IPS-20b (cell line): ENCODE results near the gene DDX27.
"Not testable (repeated sequence)": the region's sequence is repeated elsewhere in the genome, so short reads cannot be mapped to it uniquely, and the experiment has no call there.

ENCODE experiments used
- H3K27ac ChIP-seq: one replicate; pipeline ENCODE4 v1.5.1; 2013; ENCODE audit warnings: low read length
- H3K27me3 ChIP-seq: 2 replicates; pipeline ENCODE4 v1.6.1; 2013; ENCODE audit warnings: mild to moderate bottlenecking, low read length, inconsistent platforms; ENCODE audit not compliant: insufficient read depth
- H3K36me3 ChIP-seq: 2 replicates; pipeline ENCODE4 v1.6.1; 2013; ENCODE audit warnings: low read depth, mild to moderate bottlenecking, inconsistent platforms, low read length, moderate library complexity; ENCODE audit not compliant: insufficient read depth
- H3K4me1 ChIP-seq: 2 replicates; pipeline ENCODE4 v1.6.1; 2013; ENCODE audit warnings: mild to moderate bottlenecking, control low read depth, inconsistent platforms, low read length, moderate library complexity; ENCODE audit not compliant: insufficient read depth
- H3K4me3 ChIP-seq: 2 replicates; pipeline ENCODE4 v1.5.1; 2013; ENCODE audit warnings: mild to moderate bottlenecking, low read length, inconsistent platforms
- H3K9ac ChIP-seq: 2 replicates; pipeline ENCODE4 v1.6.1; 2013; ENCODE audit warnings: low read depth, mild to moderate bottlenecking, inconsistent platforms, low read length, moderate library complexity
- H3K9me3 ChIP-seq: 2 replicates; pipeline ENCODE4 v1.6.1; 2013; ENCODE audit warnings: mild to moderate bottlenecking, low read depth, low read length, inconsistent platforms; ENCODE audit not compliant: insufficient read depth

The DDX27 gene

GRCh38 chr20:49185071-49185761 is 34.0 kb upstream of the DDX27 start:
- Histone ChIP-seq H3K9me3 (no peaks in the 10 kb centered on the region), H3K27me3 (no peaks in the 10 kb centered on the region), H3K9ac (no peak overlapping the region), H3K36me3 (no peaks in the 10 kb centered on the region), H3K4me1 (peaks cover 7% of the 10 kb centered on the region; the same call in 1 of the 2 replicates), H3K27ac (no peak overlapping the region), H3K4me3 (no peak overlapping the region)

GRCh38 chr20:49186535-49187329 is 32.5 kb upstream of the DDX27 start:
- no peaks in the 10 kb centered on the region for H3K36me3 ChIP-seq
- no peak overlapping the region for H3K27ac ChIP-seq
- peak overlapping the region; percentile 81 for H3K4me3 ChIP-seq
- no peaks in the 10 kb centered on the region for H3K27me3 ChIP-seq
- no peaks in the 10 kb centered on the region for H3K9me3 ChIP-seq
- H3K4me1 ChIP-seq, result peaks cover 7% of the 10 kb centered on the region; the same call in 1 of the 2 replicates
- H3K9ac ChIP-seq, result peak overlapping the region; percentile 73

- no peak overlapping the region for H3K27ac ChIP-seq
- peaks cover 7% of the 10 kb centered on the region; the same call in 1 of the 2 replicates for H3K4me1 ChIP-seq
- no peaks in the 10 kb centered on the region for H3K9me3 ChIP-seq
- peak overlapping the region; percentile 81 for H3K4me3 ChIP-seq
- peak overlapping the region; percentile 73 for H3K9ac ChIP-seq
- H3K27me3 ChIP-seq, result no peaks in the 10 kb centered on the region
- H3K36me3 ChIP-seq, result no peaks in the 10 kb centered on the region
Observed at GRCh38 chr20:49187330-49187850, 31.8 kb upstream of the DDX27 start.

- Histone ChIP-seq H3K27ac (no peak within 1 kb of the TSS), H3K4me3 (peak within 1 kb of the TSS; percentile 81), H3K9me3 (no peaks in the 10 kb centered on the region), H3K9ac (peak within 1 kb of the TSS; percentile 73), H3K36me3 (no peaks in the 10 kb centered on the region), H3K27me3 (no peaks in the 10 kb centered on the region), H3K4me1 (peaks cover 7% of the 10 kb centered on the region; the same call in 1 of the 2 replicates)
Observed at GRCh38 chr20:49187851-49188641, 31.2 kb upstream of the DDX27 start, which contains the start of gene STAU1. STAU1 (minus strand) TSS chr20:49188334; CDS start chr20:49166201, 22,133 bp downstream.

GRCh38 chr20:49192944-49193518 is 26.2 kb upstream of the DDX27 start:
- not testable (repeated sequence) for H3K4me3 ChIP-seq, H3K36me3 ChIP-seq, H3K27ac ChIP-seq, H3K9me3 ChIP-seq, H3K4me1 ChIP-seq, H3K9ac ChIP-seq, H3K27me3 ChIP-seq

GRCh38 chr20:49199729-49200293 is 19.4 kb upstream of the DDX27 start:
- no peaks in the 10 kb centered on the region for H3K4me1 ChIP-seq
- H3K4me3 ChIP-seq, result no peak overlapping the region
- H3K27ac ChIP-seq, result no peak overlapping the region
- no peak overlapping the region for H3K9ac ChIP-seq
- no peaks in the 10 kb centered on the region for H3K27me3 ChIP-seq
- H3K36me3 ChIP-seq, result no peaks in the 10 kb centered on the region
- H3K9me3 ChIP-seq, result no peaks in the 10 kb centered on the region

GRCh38 chr20:49203011-49203410 is 16.2 kb upstream of the DDX27 start:
- Histone ChIP-seq H3K9ac (no peak overlapping the region), H3K27me3 (no peaks in the 10 kb centered on the region), H3K4me3 (no peak overlapping the region), H3K27ac (no peak overlapping the region), H3K36me3 (no peaks in the 10 kb centered on the region), H3K9me3 (no peaks in the 10 kb centered on the region), H3K4me1 (no peaks in the 10 kb centered on the region)

- no peak overlapping the region for H3K27ac ChIP-seq
- no peak overlapping the region for H3K9ac ChIP-seq
Observed at GRCh38 chr20:49203746-49204145, 15.5 kb upstream of the DDX27 start.

GRCh38 chr20:49207076-49207475 is 12.1 kb upstream of the DDX27 start:
- H3K36me3 ChIP-seq, result no peaks in the 10 kb centered on the region
- H3K27me3 ChIP-seq, result no peaks in the 10 kb centered on the region
- H3K4me3 ChIP-seq, result no peak overlapping the region
- H3K9ac ChIP-seq, result no peak overlapping the region
- peaks cover 6% of the 10 kb centered on the region for H3K9me3 ChIP-seq
- no peak overlapping the region for H3K27ac ChIP-seq
- H3K4me1 ChIP-seq, result no peaks in the 10 kb centered on the region

More at GRCh38 chr20:49203746-49204145, 15.5 kb upstream of the DDX27 start:
- H3K36me3 ChIP-seq, result no peaks in the 10 kb centered on the region
- no peaks in the 10 kb centered on the region for H3K27me3 ChIP-seq
- H3K4me3 ChIP-seq, result no peak overlapping the region
- H3K9me3 ChIP-seq, result no peaks in the 10 kb centered on the region
- H3K4me1 ChIP-seq, result no peaks in the 10 kb centered on the region

- Histone ChIP-seq H3K27ac (no peak overlapping the region), H3K36me3 (no peaks in the 10 kb centered on the region), H3K4me1 (no peaks in the 10 kb centered on the region), H3K27me3 (no peaks in the 10 kb centered on the region), H3K4me3 (no peak overlapping the region), H3K9ac (no peak overlapping the region), H3K9me3 (peaks cover 6% of the 10 kb centered on the region)
Observed at GRCh38 chr20:49210101-49210756, 9.0 kb upstream of the DDX27 start.
